ENCODE data around the gene NHSL2.
A peak's percentile ranks its signal among the peaks of the same experiment; 100 is the strongest.
"Not testable (repeated sequence)": the region's sequence is repeated elsewhere in the genome, so short reads cannot be mapped to it uniquely, and the experiment has no call there.

Gene NHSL2

DNA sequence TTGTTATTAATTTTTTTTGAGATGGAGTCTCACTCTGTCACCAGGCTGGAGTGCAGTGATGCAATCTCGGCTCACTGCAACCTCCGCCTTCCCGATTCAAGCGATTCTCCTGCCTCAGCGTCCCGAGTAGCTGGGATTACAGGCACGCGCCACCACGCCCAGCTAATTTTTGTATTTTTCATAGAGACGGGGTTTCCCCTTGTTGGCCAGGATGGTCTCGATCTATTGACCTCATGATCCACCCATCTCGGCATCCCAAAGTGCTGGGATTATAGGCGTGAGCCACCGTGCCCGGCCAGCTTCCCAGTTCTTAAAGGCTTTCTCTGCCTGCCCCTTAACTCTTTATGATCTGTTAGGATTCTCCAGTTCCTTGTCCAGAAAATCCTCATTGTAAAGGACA lies 147.7 kb downstream of the NHSL2 start:
- intact Hi-C loops (cut with DNase I); DNase-seq: not testable (repeated sequence)

GRCh38 chrX:72060196-72060920 lies 149.7 kb downstream of the NHSL2 start:
- intact Hi-C loops (cut with DNase I) = loop anchor here (10.0 kb wide), 1 partner anchor 46 kb away; no protein-coding TSS in a partner anchor
- peak; percentile 52 to 96 (median 70) for DNase-seq

- DNase-seq = no peak
- intact Hi-C loops (cut with DNase I) = loop anchor here (10.0 kb wide), 1 partner anchor 46 kb away; no protein-coding TSS in a partner anchor
Measured at GRCh38 chrX:72060921-72061490, 150.4 kb downstream of the NHSL2 start.

GRCh38 chrX:72062916-72063315 lies 152.3 kb downstream of the NHSL2 start:
- DNase-seq = no peak
- intact Hi-C loops (cut with DNase I) = loop anchor here (10.0 kb wide), 1 partner anchor 48 kb away; no protein-coding TSS in a partner anchor

GRCh38 chrX:72069350-72070160 lies 158.9 kb downstream of the NHSL2 start:
- no peak for DNase-seq
- intact Hi-C loops (cut with DNase I) = loop anchor here (10.0 kb wide), 1 partner anchor 55 kb away; no protein-coding TSS in a partner anchor

DNA sequence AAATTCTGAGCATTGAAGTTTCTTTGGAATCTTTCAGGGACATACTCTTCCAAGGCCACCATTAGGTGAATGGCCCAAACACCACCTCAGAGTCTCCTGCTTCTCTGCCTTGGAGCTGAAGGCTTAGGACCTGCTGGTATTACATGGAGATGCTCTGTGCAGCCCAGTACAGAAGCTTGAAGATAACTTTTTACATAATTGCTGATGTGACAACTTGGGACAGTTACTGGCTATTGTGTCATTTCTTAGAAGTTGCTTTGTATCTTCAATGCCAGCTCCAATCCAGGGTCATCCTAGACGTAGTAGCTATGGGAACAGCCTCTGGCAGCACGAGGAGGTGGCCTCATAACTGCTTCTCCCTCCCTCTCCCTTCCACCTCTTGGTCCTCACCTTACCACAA lies 160.6 kb downstream of the NHSL2 start:
- intact Hi-C loops (cut with DNase I) = no loop called here
- DNase-seq = no peak

DNA sequence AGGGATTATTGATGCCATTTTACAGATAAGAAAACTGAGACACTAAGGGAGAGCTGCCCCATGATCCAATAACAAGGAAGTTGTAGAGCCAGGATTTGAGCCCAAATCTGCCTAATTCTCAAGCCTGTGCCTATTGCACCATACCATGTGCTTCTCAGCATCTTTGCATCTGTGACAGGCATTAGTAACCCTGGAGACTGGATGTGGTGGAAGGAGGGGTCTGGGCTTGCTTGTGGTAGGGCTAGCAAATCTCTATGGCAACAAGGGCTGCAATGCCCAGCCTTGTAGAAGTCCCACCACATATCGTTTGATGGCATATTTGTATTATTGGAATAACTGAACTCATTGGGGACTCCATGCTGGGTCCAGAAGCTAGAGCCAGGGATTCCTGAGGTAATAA lies 163.0 kb downstream of the NHSL2 start:
- intact Hi-C loops (cut with DNase I) = no loop called here
- no peak for DNase-seq

GRCh38 chrX:72078411-72078810 lies 167.8 kb downstream of the NHSL2 start:
- intact Hi-C loops (cut with DNase I) = no loop called here
- DNase-seq = no peak

- no peak for DNase-seq
- intact Hi-C loops (cut with DNase I) = no loop called here
Measured at GRCh38 chrX:72079607-72080006, 169.0 kb downstream of the NHSL2 start.

- intact Hi-C loops (cut with DNase I) = no loop called here
Measured at GRCh38 chrX:72080150-72080549, 169.5 kb downstream of the NHSL2 start.

DNA sequence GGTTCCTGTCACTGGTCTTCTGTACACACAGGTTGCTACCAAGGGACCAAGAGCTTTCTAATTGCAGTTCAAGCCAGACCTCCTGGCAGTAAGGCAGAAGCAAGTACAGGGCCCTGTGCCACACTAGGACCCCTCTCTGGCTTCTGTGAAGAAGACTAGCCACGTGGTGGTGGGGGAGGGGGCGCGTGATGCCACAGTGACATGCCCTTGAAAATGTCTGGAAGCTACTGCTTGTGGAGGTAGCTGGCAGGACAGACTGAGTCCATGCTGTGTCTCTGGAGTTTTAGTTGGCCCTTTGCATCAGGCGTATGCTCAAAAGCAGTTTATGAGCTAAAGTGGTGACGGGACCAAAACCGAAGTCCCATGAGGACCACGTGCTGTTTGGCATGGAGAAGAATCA lies 170.2 kb downstream of the NHSL2 start:
- DNase-seq = no peak
- intact Hi-C loops (cut with DNase I) = no loop called here

More at GRCh38 chrX:72080150-72080549, 169.5 kb downstream of the NHSL2 start:
- no peak for DNase-seq

DNA sequence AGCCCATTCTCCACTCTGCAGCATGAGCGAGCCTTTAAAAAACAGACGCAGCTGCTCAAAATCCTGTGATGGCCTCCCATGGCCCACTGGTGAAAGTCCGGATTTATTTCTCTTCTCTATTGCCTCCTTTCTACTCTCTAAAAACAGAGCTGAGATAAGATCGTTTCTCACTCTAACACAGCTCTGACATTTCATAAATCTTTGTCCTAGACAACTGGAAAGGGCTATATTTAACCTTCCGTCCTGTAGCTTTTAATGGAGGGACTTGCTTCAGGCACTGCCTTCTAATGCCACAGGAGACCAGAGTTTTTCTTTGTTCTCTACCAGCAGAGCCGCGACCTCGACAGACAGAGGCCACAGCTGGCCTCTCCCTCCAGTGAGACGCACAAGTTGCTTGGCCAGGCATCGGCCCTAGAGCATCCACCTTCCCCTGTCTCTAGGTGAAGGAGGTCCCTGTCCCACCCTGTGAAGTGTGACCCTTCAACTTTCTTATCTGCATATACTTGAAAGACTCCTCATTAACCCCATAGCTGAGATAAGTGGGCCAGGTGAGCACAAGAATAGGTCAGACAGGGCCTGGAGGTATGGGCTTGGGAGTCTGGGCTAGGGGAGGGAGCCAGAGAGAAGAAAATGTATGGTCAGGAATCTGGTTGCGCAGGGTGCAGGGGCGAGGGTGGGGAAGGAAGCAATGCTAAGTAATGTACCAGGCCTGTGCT lies 171.1 kb downstream of the NHSL2 start:
- no peak for DNase-seq
- intact Hi-C loops (cut with DNase I) = no loop called here

- no peak for DNase-seq
- intact Hi-C loops (cut with DNase I) = no loop called here
Measured at GRCh38 chrX:72083291-72083690, 172.6 kb downstream of the NHSL2 start.

DNA sequence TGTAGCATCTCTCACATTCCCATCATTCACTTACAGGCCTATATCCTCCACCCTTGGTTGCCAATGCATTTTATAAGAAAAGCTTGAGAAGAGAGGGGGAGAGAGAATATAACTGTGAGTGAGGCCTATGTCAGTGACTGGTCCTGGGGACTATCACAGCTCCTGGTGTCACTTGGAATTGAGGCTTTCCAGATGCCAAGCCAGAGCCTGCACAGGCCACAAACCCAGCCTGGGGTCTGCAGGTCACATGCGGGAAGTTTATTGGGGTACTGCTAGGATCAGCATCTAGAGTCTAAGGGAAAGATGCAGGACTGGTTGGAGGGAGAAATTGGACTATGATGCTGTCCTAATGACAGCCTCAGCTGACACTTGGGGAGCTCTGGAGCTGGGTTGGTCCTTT lies 173.5 kb downstream of the NHSL2 start:
- DNase-seq = no peak
- intact Hi-C loops (cut with DNase I) = no loop called here

DNA sequence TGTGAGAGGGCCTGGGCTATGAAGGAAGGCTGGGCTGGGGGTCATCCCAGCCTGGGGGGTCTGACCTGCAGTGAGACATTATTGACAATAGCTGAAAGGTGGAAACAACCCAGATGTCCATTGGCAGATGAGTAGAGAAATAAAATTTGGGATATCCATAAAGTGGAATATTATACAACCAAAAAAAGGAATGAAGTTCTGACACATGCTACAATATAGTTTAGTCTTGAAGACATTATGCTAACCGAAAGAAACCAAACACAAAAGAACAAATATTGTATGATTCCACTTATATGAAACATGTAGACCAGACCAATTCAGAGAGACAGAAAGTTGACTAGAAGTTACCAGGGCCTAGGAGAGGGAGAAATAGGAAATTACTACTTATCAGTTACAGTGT lies 176.3 kb downstream of the NHSL2 start:
- intact Hi-C loops (cut with DNase I) = no loop called here
- no peak for DNase-seq

DNA sequence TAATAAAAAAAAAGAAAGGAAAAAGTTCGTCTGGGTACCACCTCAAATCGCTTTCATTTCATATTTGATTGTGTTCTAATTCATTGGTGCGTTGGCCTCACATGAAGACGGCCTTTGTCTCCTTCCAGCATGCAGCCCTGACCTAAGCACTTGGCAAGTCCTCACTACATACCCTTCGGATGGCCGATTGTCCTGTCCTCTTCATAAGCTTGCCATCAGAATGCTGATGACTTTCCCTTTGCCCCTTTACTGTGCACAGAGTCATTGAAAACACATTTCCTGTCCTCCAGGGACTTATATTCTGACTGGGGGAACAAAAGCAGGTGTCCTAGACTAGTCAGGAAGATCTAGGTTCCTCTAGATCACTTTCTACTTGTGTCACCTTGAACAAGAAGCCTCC lies 178.1 kb downstream of the NHSL2 start:
- DNase-seq = no peak
- intact Hi-C loops (cut with DNase I) = no loop called here

GRCh38 chrX:72089254-72089653 lies 178.6 kb downstream of the NHSL2 start:
- intact Hi-C loops (cut with DNase I) = no loop called here
- DNase-seq = no peak

- peak in 3 of 10 donors; percentile 14 to 86 (median 35) for DNase-seq
- intact Hi-C loops (cut with DNase I) = no loop called here
Measured at GRCh38 chrX:72094894-72095293, 184.2 kb downstream of the NHSL2 start.

GRCh38 chrX:72095370-72095769 lies 184.7 kb downstream of the NHSL2 start:
- no peak for DNase-seq
- intact Hi-C loops (cut with DNase I) = no loop called here

GRCh38 chrX:72097098-72097497 lies 186.5 kb downstream of the NHSL2 start:
- intact Hi-C loops (cut with DNase I) = no loop called here

More at GRCh38 chrX:72097098-72097497, 186.5 kb downstream of the NHSL2 start:
- no peak for DNase-seq
